HG02870 (cell line): ENCODE data around the gene ZNF202.
"Not testable (repeated sequence)": the region's sequence is repeated elsewhere in the genome, so short reads cannot be mapped to it uniquely, and the experiment has no call there.

Experiments used
- ATAC-seq: cut with Tn5 transposase; IDR thresholded peaks from one replicate; pipeline ENCODE4 v1.9.1; 2021; ENCODE audit warnings: mild to moderate bottlenecking, moderate library complexity; ENCODE audit not compliant: unreplicated experiment

ZNF202 gene

DNA sequence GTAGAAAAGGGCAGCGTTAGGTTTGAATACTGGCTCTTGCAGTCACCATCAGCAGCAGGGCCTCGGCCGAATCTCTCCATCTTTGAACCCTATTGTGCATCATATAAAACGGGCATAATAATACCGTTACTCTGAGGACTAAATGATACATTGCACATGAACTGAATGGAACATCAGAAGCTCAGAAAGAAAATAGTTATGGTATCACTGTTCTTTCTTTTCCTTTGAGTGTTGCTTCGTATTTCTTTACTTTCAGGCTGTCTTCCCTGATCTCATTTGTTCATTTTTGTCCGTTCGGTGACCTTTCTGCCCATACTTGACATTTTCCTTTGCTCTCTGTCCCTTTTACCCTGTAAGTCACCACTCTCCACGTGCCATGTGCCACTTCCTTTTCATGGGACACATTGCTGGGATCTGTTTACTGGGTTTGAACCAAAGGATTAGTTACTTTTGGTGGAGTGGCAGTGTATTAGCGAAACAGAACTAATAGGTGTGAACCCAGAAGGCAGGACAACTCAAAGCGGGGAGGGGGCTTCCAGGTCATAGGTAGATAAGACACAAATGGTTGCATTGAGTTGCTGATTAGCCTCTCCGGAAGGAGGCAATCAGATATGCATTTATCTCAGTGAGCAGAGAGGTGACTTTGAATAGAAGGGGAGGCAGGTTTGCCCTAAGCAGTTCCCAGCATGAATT lies 717 bp upstream of the ZNF202 start:
- no peak for ATAC-seq

DNA sequence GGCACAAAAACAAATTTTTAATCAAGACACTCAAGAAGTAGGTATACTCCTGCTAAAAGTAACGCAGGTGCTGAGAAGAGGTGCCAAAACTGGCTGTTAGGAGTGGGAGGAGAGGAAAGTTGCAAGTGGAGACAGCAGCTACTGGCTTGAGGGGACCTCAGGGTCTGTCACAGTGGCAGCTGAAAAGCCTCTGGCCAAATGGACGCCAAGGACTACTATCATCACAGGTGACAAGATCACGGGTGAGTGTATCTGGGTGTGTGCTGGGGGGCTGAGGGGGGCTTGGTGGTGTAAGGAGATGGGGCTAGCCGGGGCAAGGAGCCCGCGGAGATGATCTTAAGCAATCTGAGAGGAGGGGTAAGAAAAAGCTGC lies 687 bp downstream of the ZNF202 start:
- ATAC-seq = peak; percentile 2

DNA sequence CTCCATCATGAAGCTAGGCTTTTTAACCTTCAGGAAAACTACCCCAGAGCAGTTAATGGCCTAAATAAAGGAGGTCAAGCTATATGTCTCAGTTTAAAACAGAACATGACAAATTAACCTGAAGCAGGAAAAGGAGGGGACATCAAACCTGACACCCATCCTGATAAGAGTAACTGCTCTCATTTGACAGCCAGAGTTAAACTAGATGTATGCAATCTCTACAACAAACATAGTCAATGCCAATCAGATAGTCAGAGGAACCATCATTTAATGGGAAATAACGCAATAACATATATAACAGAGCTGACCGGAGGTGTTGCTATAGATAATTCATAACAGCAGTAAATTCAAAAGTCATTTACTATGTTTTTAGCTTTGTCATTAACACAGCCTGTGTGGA lies 3.1 kb downstream of the ZNF202 start:
- ATAC-seq = no peak

DNA sequence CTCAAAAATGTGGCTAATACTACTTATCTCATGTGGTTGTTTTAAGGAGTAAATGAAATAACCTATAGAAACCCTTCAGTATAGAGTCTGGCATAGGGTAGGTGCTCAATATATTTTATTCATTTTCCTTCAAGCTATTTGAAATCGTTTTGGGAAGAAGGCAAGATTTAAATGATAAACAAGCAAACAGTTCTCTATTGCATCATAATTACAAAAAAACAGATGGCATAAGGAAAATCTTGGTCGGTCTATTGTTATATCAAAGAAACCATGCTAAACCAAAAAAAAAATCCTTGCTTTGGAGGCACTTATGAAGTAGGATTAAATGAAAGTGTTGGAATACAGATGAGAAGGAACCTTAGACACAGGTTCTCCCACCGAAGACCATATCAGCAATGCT lies 4.7 kb downstream of the ZNF202 start:
- ATAC-seq = no peak

DNA sequence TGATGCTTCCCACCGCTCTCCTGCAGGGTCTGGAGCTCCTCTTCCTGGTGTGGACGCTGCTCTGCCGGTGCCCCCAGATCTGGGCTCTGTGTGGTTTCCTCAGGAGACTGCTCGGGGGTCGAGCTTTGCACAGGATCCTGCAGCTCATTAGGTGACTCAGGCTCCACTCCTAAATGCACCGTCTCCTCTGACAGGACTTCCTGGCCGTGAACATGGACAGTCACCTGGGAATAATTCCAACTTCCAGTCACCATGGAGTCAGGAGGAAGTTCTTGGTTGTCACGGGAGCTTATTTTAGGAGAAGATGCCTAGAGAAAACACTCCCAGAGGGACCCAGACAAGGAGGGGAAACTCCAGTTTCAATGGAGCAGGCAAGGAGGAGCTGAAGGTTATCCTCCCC lies 11.9 kb downstream of the ZNF202 start:
- no peak for ATAC-seq

DNA sequence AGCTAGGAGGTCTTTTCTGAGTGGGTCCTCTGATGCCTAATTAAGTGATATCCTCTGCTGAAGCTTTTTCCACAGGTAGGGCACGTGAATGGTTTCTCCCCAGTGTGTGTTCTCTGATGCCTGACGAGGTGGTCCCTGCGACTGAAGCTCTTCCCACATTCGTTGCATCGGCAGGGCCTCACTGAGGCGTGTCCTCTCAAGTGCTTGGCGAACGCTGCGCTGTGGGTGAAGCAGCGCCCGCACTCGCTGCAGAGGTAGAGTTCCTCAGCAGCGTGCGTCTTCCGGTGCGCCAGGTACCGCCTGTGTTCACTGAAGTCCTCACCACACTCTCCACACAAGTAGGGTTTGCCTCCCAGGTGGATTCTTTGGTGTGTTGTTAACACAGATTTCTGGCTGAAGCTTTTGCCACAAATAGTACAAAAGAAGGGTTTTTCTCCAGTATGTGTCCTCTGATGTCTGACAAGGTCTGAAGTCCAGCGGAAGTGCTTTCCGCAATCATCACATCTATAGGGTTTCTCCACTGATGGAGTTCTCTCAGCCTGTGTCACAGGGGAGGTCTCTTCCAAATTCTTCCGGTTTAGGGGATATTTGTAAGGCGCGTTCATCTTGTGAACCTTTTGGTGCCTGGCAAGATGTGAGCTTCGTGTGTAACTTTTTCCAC lies 15.3 kb downstream of the ZNF202 start:
- ATAC-seq = no peak

DNA sequence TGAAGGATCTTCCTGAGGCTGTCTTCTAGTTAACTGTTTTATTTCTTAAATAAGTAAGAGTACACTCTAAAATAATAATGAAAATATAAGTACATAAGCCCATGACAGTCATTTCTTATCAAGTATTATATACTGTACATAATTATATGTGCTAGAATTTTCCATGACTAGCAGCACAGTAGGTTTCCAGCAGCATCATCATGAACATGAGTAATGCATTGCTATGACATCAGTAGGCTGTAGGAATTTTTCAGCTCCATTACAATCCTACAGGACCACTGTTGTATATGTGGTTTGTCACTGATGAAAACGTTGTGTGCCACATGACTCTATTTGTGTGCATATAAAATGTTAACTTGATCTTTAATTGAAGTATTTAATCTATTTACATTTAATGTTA lies 22.0 kb downstream of the ZNF202 start:
- no peak for ATAC-seq

DNA sequence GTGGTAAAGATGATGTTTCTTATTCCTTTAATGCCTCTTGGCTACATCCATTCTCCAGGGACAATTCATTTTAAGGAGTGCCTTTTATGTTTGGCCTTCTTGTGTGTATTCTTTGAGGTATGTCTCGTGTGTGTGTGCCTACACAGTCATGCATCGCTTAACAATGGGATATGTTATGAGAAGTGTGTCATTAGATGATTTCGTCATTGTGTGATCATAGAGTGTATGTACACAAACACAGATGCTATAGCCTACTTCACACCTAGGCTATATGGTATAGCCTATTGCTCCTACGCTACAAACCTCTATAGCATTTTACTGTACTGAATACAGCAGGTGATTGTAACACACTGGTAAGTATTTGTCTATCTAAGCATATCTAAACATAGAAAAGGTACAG lies 23.0 kb downstream of the ZNF202 start:
- ATAC-seq = no peak

DNA sequence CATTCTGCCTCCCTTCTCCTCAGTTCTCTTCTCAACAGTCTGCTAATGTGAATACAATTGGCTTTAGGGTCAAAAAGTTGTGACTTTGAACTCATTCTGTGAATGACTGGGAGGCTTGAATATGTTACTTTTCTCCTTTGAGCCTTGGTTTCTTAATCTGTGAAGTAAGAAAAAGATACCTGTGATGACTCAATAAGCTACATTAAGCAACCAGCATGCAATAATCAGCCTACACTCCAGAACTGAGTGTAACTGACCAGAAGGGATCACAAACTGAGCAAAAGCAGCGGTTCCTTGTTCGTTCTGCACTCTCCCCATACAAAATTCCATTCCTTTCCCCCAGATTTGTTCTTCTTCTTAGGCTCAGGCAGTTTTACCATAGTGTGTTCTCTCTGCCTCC lies 23.4 kb downstream of the ZNF202 start:
- peak; percentile 37 for ATAC-seq

DNA sequence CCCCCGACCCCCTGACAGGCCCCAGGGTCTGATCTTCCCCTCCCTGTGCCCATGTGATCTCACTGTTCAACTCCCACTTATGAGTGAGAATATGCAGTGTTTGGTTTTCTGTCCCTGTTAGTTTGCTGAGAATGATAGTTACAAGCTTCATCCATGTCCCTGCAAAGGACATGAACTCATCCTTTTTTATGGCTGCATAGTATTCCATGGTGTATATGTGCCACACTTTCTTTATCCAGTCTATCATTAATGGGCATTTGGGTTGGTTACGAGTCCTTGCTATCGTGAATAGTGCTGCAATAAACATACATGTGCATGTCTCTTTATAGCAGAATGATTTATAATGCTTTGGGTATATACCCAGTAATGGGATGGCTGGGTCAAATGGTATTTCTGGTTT lies 28.8 kb downstream of the ZNF202 start:
- ATAC-seq = not testable (repeated sequence)

DNA sequence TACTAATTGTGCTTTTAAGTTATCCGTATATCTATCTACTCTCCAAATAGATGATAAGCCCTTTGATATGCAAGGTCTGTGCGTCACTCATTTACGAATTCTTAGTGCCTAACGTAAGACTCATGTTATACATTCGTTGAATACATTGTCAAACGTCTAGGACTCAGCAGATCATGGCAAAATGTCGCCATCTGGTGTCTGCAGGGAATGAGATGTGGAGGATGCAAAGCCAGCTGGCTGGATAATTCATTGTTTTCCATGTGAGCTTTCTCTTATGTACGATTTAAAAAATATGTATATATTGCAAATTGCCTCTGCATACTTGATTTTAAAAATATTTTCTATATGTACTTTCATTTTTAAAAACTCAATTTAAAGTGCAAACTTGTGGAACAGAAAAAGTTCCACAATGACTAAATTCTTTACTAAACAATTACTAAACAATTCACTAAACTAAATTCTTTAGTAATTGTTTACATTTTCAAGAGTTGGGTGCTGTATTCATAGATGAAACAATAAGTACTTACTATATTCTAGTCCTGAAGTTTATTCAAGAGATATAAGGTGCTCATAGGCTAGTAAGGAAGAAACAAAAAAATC lies 33.8 kb downstream of the ZNF202 start:
- ATAC-seq = no peak

DNA sequence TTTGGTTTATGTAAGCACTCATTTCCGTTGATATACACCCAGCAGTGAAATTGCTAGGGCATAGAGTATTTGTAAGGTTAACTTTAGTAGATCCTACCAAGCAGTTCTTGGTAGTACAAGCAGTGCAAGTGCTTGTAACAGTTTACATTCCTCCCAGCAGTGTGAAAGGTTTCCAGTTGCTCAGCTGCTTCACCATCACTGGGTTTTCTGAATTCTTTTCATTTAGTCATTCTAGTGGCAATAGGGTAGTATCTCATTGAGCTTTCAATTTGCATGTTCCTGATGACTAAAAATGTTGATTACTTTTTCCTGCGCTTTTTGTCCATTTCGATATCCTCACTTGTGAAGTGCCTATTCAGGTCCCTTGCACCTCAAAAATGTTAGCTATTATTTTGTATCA lies 34.3 kb downstream of the ZNF202 start:
- no peak for ATAC-seq

DNA sequence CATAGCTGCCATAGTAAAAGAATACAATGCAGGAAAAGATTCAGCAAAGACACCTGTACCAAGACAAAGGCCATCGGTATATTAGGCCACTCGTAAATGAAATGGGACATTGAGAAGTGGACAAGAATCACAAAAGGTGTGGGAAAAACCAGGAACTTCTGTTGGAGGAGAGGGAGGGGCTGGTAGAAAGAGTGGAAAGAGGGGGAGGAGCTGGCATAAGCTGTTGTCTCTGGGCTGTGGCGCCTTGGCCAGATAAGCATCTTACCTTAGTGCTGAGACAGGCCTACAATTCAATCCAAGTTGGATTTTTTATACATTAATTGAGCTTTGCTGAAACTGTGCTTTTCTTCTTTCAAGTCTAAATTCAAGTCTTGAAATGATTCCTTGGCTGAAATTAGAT lies 37.1 kb downstream of the ZNF202 start:
- no peak for ATAC-seq

DNA sequence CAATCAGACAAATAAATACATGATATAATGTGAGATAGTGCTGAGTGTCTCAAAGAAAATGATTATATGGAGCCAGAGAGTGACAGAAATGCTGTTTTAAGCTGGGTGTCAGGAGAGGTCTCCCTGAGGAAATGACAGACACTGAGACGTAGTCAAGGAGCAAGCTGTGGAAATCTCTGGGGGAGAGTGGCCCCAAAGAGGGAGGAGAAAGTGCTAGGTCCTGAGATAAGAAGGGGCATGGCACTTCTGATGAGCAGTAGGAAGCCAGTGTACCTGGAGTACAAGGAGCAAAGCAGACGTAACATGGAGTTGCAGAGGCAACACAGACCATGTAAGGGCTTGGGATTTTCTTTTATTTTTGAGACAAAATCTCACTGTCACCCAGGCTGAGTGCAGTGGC lies 38.8 kb downstream of the ZNF202 start:
- ATAC-seq = no peak

DNA sequence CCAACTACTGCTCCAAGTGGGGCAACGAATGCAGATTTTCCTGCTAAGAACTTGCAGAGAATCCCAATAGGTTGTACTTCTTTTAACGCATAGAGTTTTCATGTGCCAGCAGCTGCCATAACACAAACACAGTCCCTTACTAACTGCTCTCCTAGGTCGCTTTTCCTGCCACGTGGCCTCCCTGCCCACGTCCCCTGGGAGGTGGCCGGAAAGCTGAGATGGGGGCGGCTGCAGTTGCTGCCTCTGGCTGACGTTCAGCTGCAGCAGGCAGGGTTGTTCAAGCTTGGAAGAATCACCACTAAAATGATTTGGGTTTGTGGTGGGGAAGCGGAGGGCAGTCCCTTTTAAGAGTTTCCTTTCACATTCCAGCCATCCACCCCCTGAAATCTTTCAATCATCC lies 39.3 kb downstream of the ZNF202 start:
- no peak for ATAC-seq

DNA sequence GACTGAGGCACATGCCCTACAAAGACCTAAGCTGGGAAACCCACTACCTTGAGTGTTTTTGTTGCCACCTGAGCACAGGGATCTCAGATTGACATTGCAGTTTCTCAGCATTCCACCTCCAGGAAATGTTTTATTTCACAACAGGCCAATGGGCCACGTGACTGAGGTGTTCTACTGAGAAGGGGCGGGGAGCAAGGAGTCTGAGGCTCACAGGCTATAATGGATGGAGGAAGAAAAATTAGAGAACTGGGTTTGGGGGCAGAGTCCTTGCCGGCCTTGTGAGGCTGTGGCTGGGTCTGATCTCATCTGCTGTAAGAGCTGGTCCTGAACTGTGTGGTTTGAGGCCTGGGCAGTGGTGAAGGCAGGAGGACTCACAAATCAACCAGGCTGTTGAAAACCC lies 40.7 kb downstream of the ZNF202 start:
- no peak for ATAC-seq

DNA sequence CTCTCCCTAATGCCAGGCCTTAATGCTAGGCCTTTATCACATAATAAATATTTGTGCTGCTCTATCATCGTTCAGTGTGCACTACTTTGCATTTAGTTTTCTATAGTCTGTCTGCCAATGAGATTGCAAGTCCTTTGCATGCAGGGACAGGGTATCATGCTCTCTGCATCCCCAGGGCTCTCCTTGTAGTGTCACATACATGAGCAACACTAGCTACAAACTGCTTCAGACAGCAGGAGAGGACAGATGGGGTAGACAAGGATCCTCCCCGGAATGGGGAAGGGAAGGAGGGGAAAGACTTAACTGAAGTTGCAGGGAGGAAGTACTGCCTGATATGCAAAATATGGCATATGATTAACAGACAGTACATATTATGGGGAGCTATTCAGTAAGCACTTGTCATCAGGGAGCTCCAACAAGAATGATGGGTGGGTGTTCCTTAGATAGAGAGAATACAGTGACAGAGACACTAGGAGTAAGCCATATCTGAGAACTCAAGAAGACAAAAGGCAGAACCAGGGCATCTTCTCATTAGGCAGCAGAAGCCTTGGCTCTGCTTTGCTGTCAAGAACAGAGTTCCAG lies 42.8 kb downstream of the ZNF202 start:
- no peak for ATAC-seq

DNA sequence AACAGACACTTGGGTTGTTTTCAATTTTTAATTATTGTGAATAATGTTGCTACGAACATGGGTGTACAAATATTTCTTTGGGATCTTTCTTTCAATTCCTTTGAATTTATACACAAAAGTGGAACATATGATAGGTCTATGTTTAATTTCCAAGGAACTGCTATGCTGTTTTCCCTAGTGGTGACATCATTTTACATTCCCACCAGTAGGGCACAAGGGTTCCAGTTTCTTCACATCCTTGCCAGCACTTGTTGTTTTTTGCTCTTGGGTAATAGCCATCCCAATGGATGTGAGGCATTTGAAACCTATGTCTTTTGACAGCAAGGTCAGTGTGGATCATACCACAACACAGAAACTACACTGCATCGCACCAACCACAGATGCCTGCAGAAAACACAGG lies 45.3 kb downstream of the ZNF202 start:
- ATAC-seq = no peak

DNA sequence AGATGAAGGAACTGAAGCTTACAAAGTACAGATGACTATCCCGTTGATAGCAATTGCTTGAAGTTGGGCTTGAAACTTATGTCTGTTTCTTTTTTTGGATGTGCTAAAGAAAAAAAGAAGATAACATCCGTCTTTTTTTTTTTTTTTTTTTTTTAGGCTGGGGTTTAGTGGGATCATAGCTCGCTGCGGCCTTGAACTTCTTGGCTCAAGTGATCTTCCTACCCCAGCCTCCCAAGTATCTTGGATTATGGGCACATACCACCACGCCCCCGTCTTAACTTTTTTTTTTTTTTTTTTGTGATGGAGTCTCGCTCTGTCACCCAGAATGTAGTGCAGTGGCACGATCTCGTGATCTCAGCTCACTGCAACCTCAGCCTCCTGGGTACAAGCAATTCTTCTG lies 46.2 kb downstream of the ZNF202 start:
- no peak for ATAC-seq

DNA sequence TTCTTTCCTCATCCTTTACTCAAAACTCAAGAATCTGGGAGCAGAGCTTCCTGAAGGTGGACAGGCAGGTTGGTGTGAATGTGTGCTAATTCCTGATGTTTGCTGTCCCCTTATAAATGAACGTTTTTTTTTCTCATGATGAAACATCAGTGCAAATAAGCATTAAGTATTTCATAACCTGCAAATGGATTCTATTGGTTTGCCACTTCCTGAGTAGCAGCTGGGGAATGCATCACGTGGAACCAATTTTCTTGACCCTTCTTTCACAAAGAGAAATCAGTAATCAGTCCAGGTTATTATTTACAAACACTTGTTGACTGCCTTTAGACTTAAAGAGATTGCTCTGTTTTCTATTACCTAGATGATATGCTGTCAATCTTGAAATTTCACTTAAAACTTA lies 46.9 kb downstream of the ZNF202 start:
- ATAC-seq = no peak

DNA sequence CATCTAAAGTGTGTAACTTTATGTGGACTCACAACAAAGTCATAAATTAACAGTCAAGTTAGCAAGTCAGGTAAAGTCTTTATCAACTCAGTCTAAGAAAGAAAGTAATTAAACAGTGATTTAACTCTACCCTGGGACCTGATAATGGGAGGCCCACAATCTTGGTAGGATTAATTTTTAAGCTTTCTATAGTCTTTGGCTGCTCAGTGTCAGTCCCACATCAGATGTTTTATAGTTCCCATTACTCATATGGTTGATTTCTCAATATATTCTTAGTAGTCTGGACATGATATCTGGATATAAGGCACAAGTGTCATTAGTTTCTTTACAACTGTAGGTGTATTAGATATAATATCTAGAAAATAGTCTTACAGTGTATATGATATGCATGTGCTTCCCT lies 48.5 kb downstream of the ZNF202 start:
- ATAC-seq = no peak

DNA sequence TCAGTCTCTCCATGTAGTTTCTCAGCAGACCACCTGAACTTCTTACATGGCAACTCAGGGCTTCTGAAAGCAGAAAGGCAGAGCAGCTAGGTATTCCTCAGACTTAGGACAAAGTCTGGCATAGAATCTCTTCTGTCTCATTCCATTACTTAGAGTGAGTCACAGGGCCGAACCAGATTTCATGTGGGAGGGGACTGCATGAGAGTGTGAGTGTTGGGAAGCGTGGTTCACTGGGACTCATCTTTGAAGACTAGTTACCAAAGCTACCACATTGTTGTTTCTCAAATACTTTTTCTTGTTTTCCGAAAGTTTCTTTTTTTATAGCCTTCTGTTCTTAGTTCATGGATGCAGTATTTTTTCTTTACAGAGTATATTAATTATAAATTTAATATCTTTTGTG lies 51.0 kb downstream of the ZNF202 start:
- ATAC-seq = no peak
